Tongue (tissue), 2 donors: ENCODE measurements around the gene PAQR7. TPM values are rescaled to one million over a fixed set of nuclear protein-coding genes. Genes with fewer than 3 reads are reported as not detected.

Experiments
- DNase-seq: peaks from one replicate; pipeline ENCODE4 v3.0.0-alpha.2; 2015
- total RNA-seq: library from RNA; depleted of rRNA; stranded (reverse); fragments of >200 nt; gene quantifications from one replicate; pipeline ENCODE4 v1.2.3, GENCODE V29; 2014

The PAQR7 gene
- total RNA-seq, 1 donor from 2014 or later, result 6.5 TPM

DNA sequence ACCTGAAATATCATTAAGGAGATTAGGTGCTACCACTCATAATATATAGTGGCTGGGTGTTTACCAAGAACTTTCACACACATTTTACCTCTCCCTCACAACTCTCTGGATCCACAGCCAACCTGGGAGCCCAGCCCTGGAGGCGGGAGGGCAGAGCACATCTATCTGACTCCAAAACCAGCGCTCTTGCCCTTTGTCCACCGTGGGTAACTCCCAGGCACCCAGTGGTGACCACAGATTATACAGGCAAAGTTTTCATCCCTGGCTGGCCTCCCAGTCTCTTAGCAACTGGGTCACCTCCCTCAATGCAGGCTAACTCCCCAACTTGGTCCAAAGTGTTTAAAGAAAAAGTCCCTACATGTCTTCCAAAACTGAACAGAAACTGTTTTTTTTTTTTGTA, 2.4 kb downstream of the PAQR7 start:
- DNase-seq, result no peak

DNA sequence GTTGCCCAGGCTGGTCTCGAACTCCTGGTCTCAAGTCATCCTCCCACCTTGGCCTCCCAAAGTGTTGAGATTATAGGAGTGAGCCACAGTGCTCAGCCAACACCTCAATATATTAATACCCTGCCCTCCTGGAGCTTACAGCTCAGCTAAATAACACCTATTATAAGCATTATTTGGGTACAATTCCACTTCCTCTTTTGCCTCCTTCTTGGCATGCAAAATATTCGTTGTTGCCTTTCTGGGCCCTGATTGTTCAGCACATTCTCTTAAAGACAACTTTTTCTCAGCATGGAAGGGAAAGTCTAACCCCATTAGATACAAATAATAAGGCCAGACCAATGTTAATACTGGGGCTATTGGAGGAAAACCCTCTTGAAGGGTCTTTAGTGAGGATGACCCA, 2.8 kb downstream of the PAQR7 start:
- DNase-seq, result no peak

DNA sequence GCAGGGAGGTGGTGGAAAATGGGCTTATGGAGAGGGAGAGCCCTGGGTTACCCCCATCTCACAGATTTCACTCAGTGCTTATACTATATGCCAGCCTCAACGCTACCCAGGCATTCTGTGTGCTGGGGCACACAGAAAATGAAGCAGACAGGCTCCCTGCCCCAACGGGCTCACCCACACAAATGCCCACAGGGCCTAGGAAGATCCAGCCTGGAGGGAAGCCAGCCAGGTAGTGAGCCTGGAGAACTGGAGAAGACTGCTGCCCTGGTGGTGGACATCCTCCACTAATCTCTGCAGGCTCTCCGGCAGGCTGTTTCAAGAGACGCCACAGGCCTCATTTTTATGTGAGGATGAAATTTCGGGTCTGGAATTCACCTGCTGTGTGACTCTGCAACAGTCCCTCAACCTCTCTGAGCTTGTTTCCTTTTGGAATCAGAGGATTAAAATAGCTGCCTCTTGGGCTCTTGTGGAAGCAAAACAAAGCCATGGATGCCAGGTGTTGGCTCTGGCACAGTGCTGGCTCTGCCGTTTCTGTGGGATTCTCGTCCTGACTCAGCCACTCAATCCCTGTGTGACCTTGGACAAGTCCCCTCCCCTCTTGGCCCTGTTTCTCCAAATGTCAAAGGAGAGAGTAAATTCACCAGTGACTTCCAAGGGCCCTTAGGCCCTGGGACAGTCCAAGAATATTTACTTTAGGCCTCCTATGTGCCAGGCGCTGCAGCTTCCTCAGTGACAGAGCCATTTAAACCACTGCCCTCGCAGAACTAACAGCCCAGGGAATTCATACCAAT, 3.6 kb downstream of the PAQR7 start:
- no peak for DNase-seq

DNA sequence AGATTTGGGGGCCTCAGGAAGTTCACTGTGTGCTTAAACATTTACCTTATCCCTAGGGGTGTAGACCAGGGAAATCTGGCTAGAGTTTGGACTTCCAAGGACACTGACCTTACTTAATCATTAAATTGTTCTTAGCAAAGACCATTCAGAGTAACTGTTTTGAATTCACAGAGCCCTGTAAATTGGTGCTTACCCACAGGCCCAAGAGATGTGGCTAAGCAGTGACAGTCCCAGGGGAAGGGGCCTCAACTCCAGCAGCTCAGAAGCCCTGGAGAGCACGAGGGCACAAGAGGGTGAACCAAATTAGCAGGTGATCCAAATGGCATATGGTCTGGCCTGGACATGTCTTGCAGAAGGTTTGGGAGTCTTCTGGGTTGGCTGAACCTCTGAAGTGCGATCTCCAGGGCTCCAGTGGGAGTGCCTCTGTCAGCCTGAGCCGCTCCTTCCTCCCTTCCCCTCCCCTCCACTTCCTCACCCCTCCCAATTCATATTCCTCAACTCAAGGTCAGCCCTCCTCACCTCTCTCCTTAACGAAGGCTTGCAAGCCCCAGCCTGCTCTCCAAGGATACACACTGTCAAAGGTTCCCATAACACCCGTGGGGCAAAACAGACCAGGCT, 4.3 kb downstream of the PAQR7 start:
- no peak for DNase-seq

DNA sequence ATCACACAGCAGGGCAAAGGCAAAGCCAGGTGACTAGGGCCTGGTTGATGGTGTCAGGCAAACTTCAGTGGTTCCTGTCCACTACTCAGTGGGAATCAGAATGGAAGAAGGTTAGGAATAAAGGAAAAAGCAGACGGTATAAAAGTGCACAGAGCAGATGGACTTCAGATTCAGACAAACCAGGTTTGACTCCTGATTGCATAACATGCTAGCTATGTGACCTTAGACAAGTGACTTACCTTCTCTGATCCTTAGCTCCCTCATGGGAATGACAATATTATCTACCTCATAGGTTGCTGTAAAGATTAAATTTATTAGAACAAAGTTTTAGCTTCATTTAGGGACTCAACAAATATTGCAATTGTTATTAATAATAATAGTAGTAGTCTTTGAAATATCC, 4.9 kb downstream of the PAQR7 start:
- no peak for DNase-seq

DNA sequence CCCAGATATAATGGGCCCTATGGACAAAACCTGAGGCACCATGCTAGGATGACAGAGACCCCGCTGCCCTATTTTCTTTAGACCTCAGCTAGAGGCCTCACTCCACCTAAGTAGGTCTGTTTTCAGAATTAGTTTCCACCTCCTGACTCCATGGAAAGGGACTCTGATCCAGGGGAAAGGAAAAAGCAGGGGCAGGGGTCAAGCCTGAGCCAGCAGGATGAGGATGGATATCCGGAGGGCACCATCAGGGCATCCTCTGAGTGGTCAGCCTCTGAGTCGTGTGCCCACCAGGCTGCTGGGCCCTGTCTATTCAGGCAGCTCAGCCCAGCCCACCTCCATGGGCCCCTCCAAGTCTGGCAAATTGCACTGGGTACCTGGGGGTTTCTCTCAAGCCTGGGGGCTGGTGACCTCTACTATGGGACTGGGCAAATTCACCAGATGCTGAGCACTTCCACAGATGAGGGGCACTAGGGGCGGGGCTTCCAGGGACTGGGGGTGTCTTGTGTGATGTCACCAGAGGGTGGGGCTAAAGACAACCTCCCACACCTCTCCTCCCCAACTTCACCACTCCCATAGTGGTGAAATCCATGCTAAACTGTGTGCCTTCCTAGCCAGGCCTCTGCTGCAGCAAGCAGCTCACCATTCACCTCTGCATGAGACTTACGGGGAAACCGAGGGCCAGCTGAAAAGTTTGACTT, 5.5 kb downstream of the PAQR7 start:
- no peak for DNase-seq

DNA sequence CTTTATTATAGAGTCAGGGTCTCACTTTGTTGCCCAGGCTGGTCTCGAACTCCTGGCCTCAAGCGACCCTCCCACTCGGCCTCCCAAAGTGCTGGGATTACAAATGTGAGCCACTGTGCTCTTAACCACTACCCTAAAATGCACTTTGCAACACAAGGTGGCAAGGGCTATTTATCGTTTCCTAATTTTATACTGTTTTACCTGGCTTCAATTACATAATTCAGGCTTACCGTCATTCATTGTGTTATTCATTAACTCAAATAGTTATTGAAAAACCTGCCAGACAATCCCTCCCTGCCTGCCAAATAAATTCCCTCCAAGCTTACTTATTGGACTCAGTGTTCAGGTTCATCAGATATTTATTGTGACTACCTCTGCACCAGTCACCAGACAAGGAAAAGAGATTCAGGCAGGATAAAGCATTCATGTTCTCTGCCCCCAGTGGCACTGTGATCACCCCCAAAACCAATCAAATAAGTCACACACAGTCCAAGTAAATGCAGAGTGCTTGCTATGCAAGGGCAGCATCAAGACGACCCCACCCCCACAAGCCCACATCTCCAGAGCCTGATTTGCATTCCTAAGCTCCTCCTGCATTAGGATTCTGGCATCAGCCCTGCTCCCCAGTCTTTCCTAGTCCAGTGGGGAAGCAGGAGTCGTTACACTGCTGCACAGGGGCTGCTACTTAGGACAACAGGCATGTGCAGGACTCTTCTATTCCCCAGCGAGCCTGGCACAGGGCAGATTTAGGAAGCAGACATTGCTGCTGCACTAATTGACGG, 8.1 kb downstream of the PAQR7 start:
- DNase-seq, result no peak

DNA sequence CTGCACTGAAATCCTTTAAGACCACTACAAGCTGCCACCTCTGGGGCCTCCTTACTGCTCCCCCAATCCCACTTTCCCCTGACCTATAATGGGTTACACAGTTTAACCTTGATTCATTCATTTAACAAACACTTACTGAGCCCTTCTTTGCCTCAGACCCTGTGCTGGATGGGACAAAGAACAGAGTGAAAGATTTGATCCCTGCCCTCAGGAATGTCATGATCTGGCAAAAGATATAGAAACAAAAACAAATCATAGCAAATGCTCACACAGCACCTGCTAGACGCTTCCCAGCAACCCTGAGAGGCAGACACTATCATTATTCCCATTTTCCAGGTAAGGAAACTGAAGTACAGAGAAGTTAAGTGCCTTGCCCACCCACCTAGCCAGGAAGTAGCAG, 9.2 kb downstream of the PAQR7 start:
- no peak for DNase-seq

DNA sequence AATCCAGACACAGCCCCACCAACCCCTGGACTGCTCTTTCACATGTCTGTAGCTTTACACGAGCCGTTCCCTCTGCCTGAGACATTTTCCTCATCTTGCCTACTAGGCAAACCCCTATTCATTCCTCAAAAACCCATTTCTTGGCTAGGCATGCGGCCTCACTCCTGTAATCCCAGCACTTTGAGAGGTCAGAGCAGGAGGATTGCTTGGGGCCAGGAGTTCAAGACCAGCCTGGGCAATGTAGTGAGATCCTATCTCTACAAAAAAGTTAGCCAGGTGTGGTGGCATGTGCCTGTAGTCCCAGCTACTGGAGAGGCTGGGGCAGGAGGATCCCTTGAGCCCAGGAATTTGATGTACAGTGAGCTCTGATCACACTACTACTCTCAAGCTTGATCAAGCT, 11.1 kb downstream of the PAQR7 start:
- DNase-seq, result no peak

DNA sequence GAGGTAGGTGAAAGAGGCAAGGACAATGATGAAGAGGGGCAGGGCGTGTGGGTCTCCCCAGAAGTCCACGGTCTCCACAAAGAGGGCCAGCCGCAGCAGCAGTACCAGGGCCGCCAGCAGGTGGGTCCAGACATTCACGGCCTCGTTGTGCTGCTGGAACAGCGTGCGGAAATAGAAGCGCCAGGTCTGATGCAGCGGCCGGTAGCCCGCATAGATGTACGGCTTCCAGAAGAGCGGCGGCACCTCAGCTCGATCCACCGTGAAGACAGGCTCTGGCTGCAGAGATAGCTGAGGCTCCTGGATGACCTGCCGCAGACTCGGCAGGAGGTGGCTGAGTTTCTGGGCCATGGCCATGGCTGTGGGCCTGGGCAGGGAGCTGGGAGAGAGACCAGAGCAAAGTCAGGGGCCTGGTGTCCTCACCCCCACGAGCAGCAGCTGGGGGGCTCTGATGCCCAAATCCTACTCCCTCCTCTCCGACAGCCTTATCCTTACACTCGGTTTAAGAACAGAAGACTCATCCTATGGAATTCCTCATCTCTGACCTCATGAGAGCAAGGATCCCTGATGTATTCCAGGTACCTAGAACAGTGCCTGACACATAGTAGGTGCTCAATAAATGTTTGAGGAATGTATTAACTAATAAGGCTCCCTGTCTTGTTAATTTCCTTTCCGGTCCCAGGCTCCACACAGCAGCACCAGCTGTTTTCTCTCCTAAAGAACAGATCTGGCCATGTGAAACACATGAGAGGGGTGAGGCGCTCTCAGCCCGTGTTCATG, 11.8 kb downstream of the PAQR7 start:
- no peak for DNase-seq

DNA sequence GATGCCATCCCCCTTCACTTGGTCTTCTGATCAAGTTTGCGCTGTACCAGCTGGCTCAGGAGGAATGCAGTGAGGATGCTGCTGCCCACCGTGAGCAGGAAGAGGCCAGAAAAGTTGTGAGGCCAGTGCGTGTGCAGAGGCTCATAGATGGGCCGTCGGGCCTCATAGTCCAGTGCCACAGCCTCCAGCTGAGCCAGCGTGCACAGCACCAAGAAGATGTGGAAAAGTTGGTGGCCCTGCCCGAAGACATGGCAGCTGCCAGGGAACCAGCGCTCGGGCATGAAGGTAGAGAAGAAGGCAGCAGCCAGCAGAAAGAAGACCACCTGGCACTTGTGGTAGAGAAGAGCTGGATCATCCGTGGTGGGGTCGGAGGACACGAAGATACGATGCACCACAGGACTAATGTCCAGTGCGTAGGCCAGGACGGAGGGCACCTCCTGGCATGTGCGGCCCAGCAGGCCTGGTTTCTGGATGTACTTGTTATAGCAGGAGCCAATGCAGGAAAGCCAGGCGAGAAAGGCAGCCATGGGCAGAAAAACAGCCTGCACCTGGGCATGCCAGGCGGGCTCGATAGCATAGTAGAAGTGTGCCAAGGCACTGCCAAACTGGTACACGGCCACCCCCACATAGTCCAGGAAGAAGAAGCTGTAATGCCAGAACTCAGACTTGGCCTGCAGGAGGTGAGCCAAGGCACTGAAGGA, 12.6 kb downstream of the PAQR7 start:
- DNase-seq, result no peak

DNA sequence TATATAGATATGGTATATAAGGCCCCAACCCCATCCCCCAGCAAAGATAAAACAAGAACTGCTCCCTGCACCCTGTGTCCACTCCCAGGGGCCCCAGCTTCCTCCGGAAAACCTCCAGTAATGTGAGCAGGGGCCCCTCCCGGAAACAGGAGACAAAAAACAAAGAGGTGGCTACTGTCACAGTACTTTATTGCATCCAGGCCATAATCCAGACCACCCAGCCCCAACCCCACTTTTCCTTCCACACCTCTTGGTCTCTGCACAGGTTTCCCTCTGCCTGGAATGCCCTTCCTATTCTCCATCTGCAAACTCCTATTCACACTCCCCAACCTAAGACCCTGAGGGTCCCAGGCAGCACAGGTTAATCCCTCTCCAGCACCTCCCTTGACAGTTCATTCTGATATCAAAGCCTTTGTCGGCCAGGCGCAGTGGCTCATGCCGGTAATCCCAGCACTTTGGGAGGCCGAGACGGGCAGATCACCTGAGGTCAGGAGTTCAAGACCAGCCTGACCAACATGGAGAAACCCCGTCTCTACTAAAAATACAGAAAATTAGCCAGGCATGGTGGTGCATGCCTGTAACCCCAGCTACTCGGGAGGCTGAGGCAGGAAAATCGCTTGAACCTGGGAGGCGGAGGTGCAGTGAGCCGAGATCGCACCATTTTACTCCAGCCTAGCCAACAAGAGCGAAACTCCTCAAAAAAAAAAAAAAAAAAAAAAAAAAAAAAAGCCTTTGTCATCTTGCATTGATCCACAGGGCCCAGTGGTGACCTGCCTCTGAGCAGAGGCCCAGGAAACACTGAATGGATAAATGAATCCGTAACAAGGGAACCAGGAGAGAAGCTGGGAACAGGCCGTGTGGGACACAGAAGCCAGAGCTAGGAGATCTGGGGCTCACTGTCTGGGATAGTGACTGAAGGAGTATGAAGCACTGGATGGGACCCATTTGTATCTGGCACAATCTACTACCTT, 13.9 kb downstream of the PAQR7 start:
- DNase-seq, result peak; percentile 10

DNA sequence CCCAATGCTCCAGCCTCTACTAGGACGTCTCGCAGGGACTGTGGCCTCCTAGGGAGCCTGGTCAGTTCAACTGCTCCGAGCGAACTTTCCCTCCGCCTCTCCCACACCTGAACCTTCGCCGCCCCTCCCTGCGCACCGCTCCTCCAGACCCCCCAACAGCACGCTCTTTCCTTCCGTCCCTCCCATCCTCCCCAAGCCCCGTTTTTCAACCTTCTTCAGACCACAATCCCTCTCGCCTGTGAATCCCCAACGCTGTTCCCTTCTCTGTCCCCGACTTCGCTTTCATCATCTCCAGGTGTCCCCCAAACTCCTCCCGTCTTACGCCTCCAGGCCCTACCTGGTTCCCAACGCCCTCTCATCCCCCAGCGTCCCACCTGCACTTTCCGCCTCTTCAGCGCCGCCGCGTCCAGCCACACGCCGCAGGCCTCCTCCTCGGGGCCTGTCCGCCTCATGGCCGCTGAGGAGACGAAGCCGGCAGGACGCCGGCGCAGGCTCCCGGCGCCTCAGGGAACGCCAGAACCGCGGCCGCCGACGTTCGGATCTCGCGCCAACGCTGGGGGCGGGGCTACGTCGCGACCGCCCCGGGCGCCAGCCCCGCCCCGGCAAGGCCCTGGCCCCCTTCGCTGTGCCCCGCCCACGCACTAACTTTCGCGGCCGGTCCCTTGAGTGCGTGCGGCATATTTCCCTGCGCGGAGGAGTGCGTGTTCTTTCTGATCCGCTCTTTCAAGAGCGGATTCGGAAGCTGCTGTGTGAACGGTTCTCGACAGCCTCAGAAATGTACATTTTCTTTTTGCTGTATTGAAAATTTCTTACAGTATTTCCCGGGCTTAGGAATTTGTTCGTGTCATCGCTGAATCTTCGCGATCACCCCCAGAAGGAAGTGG, 16.4 kb downstream of the PAQR7 start, which contains the start of gene AUNIP:
AUNIP (minus strand) TSS at position 552 of the 884 bp plus-strand sequence; CDS start at position 452, 100 bp downstream.
- DNase-seq, result peak; percentile 92

DNA sequence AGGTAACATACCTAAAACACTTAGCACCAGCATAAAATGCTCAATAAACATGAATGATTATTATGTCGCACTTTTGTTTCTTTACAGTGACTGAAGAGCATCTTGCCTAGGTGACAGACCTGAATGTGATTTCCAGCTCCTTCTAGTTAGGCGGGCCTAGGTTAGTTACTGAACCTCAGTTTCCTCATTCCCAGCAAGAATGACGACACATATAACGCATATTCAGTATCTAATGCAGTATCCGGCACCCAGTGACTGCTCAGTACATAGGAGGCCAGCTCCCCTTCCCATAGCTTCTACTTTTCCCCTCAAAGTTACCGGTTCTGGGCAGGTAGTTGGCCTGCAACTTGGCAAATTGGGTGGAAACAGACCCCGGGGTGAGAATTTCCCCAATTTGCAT, 17.0 kb downstream of the PAQR7 start:
- DNase-seq, result no peak

DNA sequence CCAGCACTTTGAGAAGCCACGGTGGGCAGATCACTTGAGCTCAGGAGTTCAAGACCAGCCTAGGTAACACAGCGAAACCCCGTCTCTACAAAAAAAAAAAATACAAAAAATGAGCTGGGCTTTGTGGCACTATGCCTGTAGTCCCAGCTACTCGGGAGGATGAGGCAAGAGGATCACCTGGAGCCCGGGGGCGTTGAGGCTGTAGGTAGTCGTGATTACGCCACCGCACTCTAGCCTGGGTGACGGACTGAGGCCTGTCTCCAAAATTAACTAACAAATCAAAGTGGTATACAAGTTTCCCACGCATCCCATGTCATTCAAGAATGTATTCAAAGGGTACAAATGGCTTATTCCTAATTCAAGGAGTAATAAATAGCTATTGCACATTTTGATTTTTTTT, 18.7 kb downstream of the PAQR7 start:
- no peak for DNase-seq

DNA sequence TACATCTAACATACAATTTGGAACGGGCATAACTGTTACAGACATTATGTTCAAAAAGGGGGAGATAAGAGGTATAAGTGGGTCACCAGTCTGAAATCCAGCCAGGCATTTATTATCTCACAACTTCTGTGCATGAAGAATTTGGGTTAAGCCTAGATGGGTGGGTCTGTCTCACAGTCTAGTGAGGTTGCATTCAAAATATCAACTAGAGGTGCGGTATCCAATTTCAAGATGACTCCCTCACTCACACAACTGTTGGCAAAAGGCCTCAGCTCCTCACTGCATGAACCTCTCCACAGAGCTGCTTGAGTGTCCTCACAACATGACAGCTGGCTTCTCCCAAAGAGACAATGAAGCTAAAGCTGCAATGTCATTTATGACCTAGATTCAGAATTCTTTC, 21.0 kb downstream of the PAQR7 start:
- no peak for DNase-seq

DNA sequence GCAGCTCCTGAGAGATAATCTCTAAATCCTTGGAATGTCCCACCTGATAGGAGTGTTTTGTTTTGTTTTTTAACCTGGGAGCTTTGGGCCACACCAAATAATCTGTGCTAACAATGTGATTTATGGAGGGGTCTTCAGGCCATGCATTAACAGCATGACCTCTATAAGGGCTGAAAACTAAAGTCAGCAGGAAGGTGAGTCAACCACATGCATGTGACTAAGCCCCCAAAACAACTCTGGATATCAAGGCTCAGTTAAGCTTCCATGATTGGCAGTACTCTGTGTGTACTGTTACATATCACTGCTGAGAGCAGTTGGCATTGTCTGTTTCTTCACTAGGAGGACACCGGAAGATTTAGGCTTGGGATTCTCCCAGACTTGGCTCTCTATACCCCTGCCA, 27.0 kb downstream of the PAQR7 start:
- no peak for DNase-seq

DNA sequence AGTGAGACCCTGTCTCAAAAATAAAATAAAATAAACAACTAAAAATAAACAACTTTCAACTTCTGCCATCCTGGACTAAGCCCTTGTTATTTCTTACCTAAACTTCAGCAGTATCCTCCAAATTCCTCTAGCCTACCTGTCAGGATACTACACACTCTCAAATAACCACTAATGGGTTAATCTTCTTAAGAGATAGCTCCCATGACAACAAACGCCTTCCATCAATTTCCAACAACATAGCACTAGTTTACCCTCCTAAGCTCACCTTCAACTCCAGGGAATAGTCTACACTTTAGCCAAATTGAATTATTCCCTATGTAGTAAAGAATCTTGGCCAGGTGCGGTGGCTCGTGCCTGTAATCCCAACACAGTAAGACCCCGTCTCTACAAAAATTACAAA, 27.6 kb downstream of the PAQR7 start:
- no peak for DNase-seq

DNA sequence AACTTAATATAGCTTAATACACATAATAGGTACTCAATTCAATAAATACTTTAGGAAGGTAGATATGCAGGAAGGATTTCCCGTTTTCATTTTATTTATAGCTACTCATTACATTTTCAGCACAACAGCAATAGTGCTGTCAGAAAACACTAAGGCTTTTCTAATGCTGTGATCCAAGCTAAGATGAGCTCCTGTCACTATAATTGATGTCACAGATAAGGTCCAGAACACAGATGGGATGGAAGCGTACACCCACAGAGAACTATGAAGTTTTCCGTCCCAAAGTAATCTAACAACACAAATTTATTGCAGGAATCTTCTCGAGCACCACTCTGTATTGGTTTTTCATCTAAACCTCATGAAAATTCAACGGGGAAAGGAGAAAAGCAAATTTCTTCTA, 29.8 kb downstream of the PAQR7 start:
- no peak for DNase-seq
